Left lung (tissue), 10 donors: ENCODE measurements around the gene METTL25. TPM values are rescaled to one million over a fixed set of nuclear protein-coding genes. Genes with fewer than 3 reads are reported as not detected.

ENCODE experiments used
- ATAC-seq: fragments of 200-7000 bp; cut with Tn5 transposase; one replicate; pipeline ENCODE4 v1.9.1; 2020; ENCODE audit warnings: moderate library complexity
- DNase-seq, 4 donors: peaks; one replicate each; pipeline ENCODE4 v3.0.0-alpha.2; 2013 to 2020
- H3K27ac ChIP-seq, 2 donors: fragments of 200-600 bp; sonication (generic) in 1 of 2; one replicate each; pipeline versions ENCODE4 v1.5.0 to v1.8.0; 2020 to 2021
- H3K27me3 ChIP-seq, 2 donors: fragments of 200-600 bp; sonication (generic) in 1 of 2; one replicate each; pipeline versions ENCODE4 v1.5.0 to v1.8.0; 2020 to 2021
- H3K36me3 ChIP-seq, 2 donors: fragments of 200-600 bp; sonication (generic) in 1 of 2; one replicate each; pipeline versions ENCODE4 v1.5.0 to v1.8.0; 2020 to 2021
- H3K4me1 ChIP-seq, 2 donors: fragments of 200-600 bp; one replicate each; pipeline ENCODE4 v1.8.0; 2021
- H3K4me3 ChIP-seq, 2 donors: fragments of 200-600 bp; sonication (generic) in 1 of 2; one replicate each; pipeline versions ENCODE4 v1.5.0 to v1.8.0; 2020 to 2021; ENCODE audit warnings: mild to moderate bottlenecking in 1 of 2
- H3K9me3 ChIP-seq, 2 donors: fragments of 200-600 bp; sonication (generic) in 1 of 2; one replicate each; pipeline versions ENCODE4 v1.5.0 to v1.8.0; 2020 to 2021
- intact Hi-C, 2 donors: fragments of 100-400 bp; cut with DNase I; formaldehyde crosslinking; loops; one replicate each; pipeline versions ENCODE4 v1.11.2 to v1.14.2; 2022
- polyA plus RNA-seq, 6 donors: library from polyadenylated mRNA; unstranded; fragments of 120-200 nt; gene quantifications; one replicate each; pipeline ENCODE4 v1.2.1, GENCODE V29; 2013; ENCODE audit not compliant: insufficient read length in 6 of 6
- total RNA-seq, 2 donors: library from RNA; stranded (reverse); fragmentation: NEBNext Ultra II Directional; extraction: Animal tissue kit (Norgen Biotek cat#: 25700); gene quantifications; one replicate each; pipeline ENCODE4 v1.2.1, GENCODE V29; 2021
- TF ChIP-seq, protein P1 (sequence below), 2 donors: fragments of 200-600 bp; sonication (generic) in 1 of 2; IDR thresholded peaks; one replicate each; pipeline versions ENCODE4 v1.5.0 to v1.8.0; 2021; ENCODE audit warnings: antibody characterized with exemption in 2 of 2
- donor health status: DM: no; HTN: yes; CAD: no.
- donor health status: DM: no; HTN: no; CAD: no.

Gene METTL25
- total and polyA plus RNA-seq, 8 donors: 10.8 to 16.9 (median 13.9) TPM

DNA sequence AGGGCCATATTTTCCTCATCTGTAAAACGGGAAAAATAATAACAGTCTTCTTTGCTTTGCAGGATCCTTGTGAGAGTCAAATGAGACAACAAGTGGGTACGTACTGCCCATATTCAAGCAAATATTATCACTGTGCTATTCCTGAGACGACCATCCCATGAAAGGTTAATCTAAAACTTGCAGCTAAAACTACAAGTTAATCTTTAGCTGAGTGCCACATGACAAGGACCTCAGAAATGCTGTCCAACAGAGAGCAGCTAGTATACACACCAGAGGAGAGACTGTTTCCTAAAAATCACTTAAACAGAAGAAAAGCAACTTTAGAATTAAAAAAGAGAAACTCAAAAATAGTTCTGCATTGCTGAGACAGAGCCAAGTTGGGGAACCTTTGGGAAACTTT, 165.7 kb downstream of the METTL25 start:
- TF ChIP-seq, protein P1, sequence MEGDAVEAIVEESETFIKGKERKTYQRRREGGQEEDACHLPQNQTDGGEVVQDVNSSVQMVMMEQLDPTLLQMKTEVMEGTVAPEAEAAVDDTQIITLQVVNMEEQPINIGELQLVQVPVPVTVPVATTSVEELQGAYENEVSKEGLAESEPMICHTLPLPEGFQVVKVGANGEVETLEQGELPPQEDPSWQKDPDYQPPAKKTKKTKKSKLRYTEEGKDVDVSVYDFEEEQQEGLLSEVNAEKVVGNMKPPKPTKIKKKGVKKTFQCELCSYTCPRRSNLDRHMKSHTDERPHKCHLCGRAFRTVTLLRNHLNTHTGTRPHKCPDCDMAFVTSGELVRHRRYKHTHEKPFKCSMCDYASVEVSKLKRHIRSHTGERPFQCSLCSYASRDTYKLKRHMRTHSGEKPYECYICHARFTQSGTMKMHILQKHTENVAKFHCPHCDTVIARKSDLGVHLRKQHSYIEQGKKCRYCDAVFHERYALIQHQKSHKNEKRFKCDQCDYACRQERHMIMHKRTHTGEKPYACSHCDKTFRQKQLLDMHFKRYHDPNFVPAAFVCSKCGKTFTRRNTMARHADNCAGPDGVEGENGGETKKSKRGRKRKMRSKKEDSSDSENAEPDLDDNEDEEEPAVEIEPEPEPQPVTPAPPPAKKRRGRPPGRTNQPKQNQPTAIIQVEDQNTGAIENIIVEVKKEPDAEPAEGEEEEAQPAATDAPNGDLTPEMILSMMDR (IDR thresholded peaks at IDR 0.05): no peak
- no peak for DNase-seq
- peak; percentile 66 for ATAC-seq
- no peaks in the 10 kb centered on the region for H3K4me1 ChIP-seq
- H3K4me3 ChIP-seq: no peak overlapping the region
- intact Hi-C loops: loop anchor here in 1 of 2 donors (10.0 kb wide), 1 partner anchor 101 kb away; no protein-coding TSS in a partner anchor
- no peaks in the 10 kb centered on the region for H3K36me3 ChIP-seq
- no peak overlapping the region for H3K27ac ChIP-seq
- no peaks in the 10 kb centered on the region for H3K9me3 ChIP-seq
- H3K27me3 ChIP-seq: no peaks in the 10 kb centered on the region

DNA sequence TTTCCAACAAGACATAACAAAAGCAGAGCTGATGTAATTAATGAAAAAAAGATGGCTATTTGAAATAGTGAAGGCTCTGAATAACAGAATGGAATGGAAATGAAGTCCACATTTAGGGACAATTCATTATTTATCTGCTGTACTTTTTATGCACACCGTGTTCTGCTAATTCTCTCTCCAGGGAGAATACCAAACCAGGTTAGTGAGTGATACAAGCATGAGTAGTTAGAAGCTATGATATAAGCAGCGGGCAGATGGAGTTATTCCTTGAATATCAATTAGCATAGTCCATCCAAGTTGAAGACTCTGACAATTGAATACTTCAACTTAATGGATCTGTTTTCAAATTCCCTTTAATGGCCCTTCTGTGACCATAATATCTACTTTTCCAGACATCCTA, 166.3 kb downstream of the METTL25 start:
- no peak for ATAC-seq

DNA sequence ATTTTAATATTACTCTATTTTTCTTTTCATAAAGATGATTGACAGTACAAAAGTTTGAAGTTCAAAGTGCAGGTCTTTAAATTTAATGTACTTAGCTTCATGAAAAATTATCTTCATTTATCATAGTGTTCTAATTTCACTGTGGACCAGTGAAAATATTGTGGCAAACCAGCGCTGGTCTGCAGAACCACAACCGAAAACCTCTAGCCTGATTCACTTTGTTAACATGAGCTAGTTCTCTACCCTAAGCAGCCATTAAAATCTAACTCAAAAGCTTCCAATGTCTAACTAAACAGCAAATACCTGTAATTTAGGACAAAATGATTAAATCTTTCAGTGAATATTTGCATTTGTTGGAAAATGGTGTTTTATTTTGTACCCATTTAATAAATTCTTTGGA, 167.3 kb downstream of the METTL25 start:
- H3K27me3 ChIP-seq: no peaks in the 10 kb centered on the region
- intact Hi-C loops: loop anchor here in 1 of 2 donors (10.0 kb wide), 1 partner anchor 99 kb away; no protein-coding TSS in a partner anchor
- ATAC-seq (no peak), DNase-seq (no peak)
- H3K36me3 ChIP-seq: no peaks in the 10 kb centered on the region
- no peak overlapping the region for H3K4me3 ChIP-seq
- H3K27ac ChIP-seq: no peak overlapping the region
- no peaks in the 10 kb centered on the region for H3K4me1 ChIP-seq
- TF ChIP-seq, protein P1 (IDR thresholded peaks at IDR 0.05): no peak
- no peaks in the 10 kb centered on the region for H3K9me3 ChIP-seq

More for the DNA sequence above, 166.3 kb downstream of the METTL25 start:
- Histone ChIP-seq H3K36me3 (no peaks in the 10 kb centered on the region), H3K4me3 (no peak overlapping the region), H3K4me1 (no peaks in the 10 kb centered on the region), H3K27me3 (no peaks in the 10 kb centered on the region), H3K9me3 (no peaks in the 10 kb centered on the region), H3K27ac (no peak overlapping the region)
- intact Hi-C loops: loop anchor here in 1 of 2 donors (10.0 kb wide), 1 partner anchor 100 kb away; no protein-coding TSS in a partner anchor
- TF ChIP-seq, protein P1 (IDR thresholded peaks at IDR 0.05): no peak
- DNase-seq: no peak

DNA sequence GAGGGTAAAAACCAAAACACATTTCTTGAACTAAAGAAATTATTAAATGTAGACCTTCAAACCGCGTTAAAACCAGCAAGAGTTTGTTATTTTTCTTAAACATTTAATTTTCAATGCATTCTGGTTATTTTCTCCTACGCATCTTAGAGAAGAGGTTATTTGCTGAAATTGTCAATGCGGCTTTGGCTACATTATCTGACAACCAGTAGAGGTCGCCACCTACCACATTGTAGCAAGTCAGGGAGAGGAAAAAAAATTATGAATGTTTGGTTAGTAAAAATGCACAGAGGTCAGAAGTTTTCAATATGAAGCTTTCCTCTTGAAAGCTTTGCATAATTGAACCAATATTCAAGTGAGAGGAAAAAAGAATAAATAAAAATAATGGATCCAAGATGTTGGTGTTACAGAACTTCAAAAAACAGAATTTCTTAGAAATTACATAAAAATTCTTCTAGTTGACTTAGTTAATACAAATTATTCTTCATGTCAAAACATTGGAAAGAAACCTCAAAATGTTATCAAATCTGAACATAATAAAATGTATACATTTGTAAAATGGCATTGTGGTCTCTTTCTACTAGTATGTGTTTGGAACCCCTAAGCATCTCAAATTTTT, 168.9 kb downstream of the METTL25 start:
- Histone ChIP-seq H3K27me3 (no peaks in the 10 kb centered on the region), H3K4me3 (no peak overlapping the region), H3K9me3 (no peaks in the 10 kb centered on the region), H3K27ac (no peak overlapping the region), H3K36me3 (no peaks in the 10 kb centered on the region), H3K4me1 (no peaks in the 10 kb centered on the region)
- ATAC-seq (peak; percentile 73), DNase-seq (peak in 2 of 4 donors; percentile 45 to 81)
- TF ChIP-seq, protein P1 (IDR thresholded peaks at IDR 0.05): peak; percentile 64 to 83
- intact Hi-C loops: loop anchor here in 1 of 2 donors (10.0 kb wide), 1 partner anchor 98 kb away; no protein-coding TSS in a partner anchor

Other genes starting within 250 kb of the METTL25 start
- gene CCDC59, start 142 bp upstream of the METTL25 start, total RNA-seq: 10 to 100 TPM; 22.7 to 26.8 TPM
- 10 to 100 TPM; 44.4 to 50.8 (median 48.1) TPM for gene CCDC59, start 142 bp upstream of the METTL25 start, polyA plus RNA-seq